ENCODE results near the gene RREB1. TPM values are rescaled to one million over a fixed set of nuclear protein-coding genes. Genes with fewer than 3 reads are reported as not detected.

RREB1 gene
- total RNA-seq, 2 donors from 2014 or later: 16.0 to 16.4 TPM

DNA sequence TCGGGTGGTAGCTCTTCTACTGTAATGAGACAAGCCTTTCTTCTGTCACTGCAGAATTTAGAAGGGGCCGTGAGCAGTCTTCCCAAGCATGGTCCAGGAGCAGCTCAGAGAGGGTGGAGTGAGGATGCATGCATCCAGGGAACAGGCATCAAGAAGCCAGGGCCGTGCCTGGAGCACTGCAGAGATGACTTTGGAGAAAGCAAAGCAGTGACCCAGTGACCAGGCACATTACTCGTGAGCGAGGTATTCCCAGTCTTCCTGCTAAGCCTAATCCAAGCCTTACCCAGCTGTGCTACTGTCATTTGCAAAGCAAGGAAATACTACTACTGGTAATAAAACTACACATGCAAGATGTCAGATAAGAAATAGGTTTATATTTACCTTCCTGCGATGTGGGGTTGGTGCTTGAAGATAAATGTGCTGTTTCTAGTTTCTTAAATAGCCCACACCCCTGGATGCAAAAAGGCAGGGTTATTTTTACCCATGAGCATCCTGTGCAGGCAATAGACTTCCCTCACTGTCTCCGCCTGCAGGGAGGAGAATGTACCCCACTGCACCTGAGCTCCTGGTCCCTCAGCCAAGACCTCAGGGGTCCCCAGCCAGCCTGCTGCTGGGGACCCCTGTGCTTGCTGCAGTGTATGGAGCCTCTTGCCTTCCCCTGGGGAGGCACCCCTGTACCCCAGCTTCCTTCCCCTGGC lies 142.3 kb downstream of the RREB1 start:
- no peaks in the 10 kb centered on the region for H3K4me1 Mint-ChIP-seq (ENCODE audit: low read depth)
- peaks cover 2% of the 10 kb centered on the region in 2 donors for H3K36me3 Mint-ChIP-seq (ENCODE audit: insufficient read depth in 2 of 2)
- ATAC-seq (replicated peaks in 1 of 2): no peak
- no peaks in the 10 kb centered on the region for H3K27me3 Mint-ChIP-seq (ENCODE audit: low read depth)
- no peak for DNase-seq
- no peaks in the 10 kb centered on the region for H3K9me3 Mint-ChIP-seq
- no peak overlapping the region for H3K27ac Mint-ChIP-seq
- H3K4me3 Mint-ChIP-seq: no peak overlapping the region

- ATAC-seq (replicated peaks in 1 of 2): no peak
- H3K4me1 Mint-ChIP-seq (ENCODE audit: low read depth): no peaks in the 10 kb centered on the region
- H3K27ac Mint-ChIP-seq: no peak overlapping the region
- H3K4me3 Mint-ChIP-seq: no peak overlapping the region
- peaks cover 2 to 7% of the 10 kb centered on the region in 2 donors for H3K36me3 Mint-ChIP-seq (ENCODE audit: insufficient read depth in 2 of 2)
- H3K27me3 Mint-ChIP-seq (ENCODE audit: low read depth): no peaks in the 10 kb centered on the region
- DNase-seq: no peak
- no peaks in the 10 kb centered on the region for H3K9me3 Mint-ChIP-seq
These were observed 143.1 kb downstream of the RREB1 start for GRCh38 chr6:7250812-7251211.

DNA sequence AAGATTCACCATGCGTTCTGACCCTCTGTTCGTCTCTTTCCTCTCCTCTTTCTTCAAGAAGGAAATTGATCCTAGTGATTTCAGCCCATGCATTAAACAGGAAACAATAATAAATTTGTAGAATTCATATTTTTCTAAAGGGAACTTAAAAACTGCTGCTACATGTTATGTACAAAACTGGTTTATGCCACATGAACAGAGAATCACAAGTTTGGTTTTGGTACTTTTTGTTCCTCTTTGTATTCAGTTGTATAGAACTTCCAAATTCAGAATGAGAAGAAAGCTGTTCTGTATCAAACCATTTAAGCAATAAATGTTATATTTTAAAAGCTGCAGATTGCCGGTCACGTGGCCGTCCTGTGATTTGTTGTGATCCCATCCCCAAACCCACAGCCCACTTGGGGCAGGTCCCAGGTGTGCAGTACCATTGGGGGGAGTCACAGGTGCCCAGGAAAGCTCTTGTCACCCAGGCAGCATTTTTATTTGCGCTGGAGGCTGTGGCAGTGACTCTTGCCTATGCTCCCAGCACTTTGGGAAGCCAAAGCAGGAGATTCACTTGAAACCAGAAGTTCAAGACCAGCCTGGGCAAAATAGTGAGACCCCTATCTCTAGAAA lies 144.0 kb downstream of the RREB1 start:
- Mint-ChIP-seq H3K27me3 (ENCODE audit: low read depth) (no peaks in the 10 kb centered on the region), H3K36me3 (ENCODE audit: insufficient read depth in 2 of 2) (peaks cover 5 to 9% of the 10 kb centered on the region in 2 donors), H3K4me1 (ENCODE audit: low read depth) (no peaks in the 10 kb centered on the region), H3K27ac (no peak overlapping the region), H3K9me3 (no peaks in the 10 kb centered on the region), H3K4me3 (no peak overlapping the region)
- ATAC-seq (replicated peaks in 1 of 2) (no peak), DNase-seq (no peak)

- H3K9me3 Mint-ChIP-seq: no peaks in the 10 kb centered on the region
- H3K4me1 Mint-ChIP-seq (ENCODE audit: low read depth): no peaks in the 10 kb centered on the region
- H3K4me3 Mint-ChIP-seq: no peak overlapping the region
- DNase-seq (no peak), ATAC-seq (replicated peaks in 1 of 2) (no peak)
- H3K27ac Mint-ChIP-seq: no peak overlapping the region
- H3K36me3 Mint-ChIP-seq (ENCODE audit: insufficient read depth in 2 of 2): peaks cover 5 to 9% of the 10 kb centered on the region in 2 donors
- H3K27me3 Mint-ChIP-seq (ENCODE audit: low read depth): no peaks in the 10 kb centered on the region
These were observed 144.6 kb downstream of the RREB1 start for GRCh38 chr6:7252390-7252789.

DNA sequence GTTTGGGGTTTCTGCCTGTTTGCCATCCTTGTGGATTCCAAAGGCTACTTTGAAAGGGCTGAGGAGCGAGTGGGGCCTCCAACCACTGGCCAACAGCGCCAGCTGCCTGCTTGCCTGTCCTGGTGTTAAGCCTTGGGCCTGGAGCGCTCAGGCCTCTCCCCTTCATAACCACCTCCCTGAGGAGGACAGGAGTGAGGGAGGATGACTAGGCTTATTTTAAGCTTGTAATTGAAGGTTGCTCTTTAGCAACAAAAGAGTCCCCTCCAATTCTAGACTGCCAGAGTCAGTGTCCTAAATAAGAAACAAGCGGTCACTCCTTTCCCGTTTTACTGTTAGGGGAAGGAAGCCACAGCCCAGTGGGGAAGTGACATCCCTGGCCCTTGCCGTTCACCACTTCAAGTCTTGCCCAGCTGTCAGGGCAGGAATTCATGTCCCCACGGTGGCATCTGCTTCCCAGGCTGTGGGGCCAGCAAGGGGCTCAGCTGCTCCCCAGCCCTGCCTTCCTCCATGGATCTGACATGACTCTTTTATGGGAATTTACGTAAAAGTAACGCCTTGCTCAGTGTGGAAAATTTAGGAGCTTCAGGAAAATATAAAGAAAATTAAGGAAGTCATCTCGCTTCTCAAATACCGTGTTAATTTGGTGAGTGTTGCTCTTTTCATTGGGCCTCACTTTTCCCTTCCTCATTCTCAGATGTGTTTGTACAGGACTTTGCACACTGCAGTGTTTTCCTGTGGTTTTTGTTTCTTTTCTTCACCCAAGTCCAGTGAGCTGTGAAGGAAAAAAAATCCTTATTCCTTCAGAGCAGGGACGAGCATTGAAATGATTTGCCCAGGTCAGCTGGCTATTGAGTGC lies 147.4 kb downstream of the RREB1 start:
- Mint-ChIP-seq H3K27ac (no peak overlapping the region), H3K9me3 (no peaks in the 10 kb centered on the region), H3K36me3 (ENCODE audit: insufficient read depth in 2 of 2) (peaks cover 5 to 7% of the 10 kb centered on the region in 2 donors), H3K27me3 (ENCODE audit: low read depth) (peaks cover 15% of the 10 kb centered on the region), H3K4me1 (ENCODE audit: low read depth) (no peaks in the 10 kb centered on the region), H3K4me3 (no peak overlapping the region)
- no peak for DNase-seq
- ATAC-seq (replicated peaks in 1 of 2): no peak

- peaks cover 22% of the 10 kb centered on the region for H3K27me3 Mint-ChIP-seq (ENCODE audit: low read depth)
- H3K27ac Mint-ChIP-seq: no peak overlapping the region
- H3K9me3 Mint-ChIP-seq: no peaks in the 10 kb centered on the region
- H3K4me3 Mint-ChIP-seq: no peak overlapping the region
- peaks cover 7% of the 10 kb centered on the region for H3K4me1 Mint-ChIP-seq (ENCODE audit: low read depth)
- H3K36me3 Mint-ChIP-seq (ENCODE audit: insufficient read depth in 2 of 2): peaks cover 5 to 7% of the 10 kb centered on the region in 2 donors
- no peak for DNase-seq
- ATAC-seq (replicated peaks in 1 of 2): no peak
These were observed 148.2 kb downstream of the RREB1 start for GRCh38 chr6:7255918-7256317.

- Mint-ChIP-seq H3K36me3 (ENCODE audit: insufficient read depth in 2 of 2) (peaks cover 5 to 7% of the 10 kb centered on the region in 2 donors), H3K9me3 (no peaks in the 10 kb centered on the region), H3K27me3 (ENCODE audit: low read depth) (peaks cover 24% of the 10 kb centered on the region), H3K4me1 (ENCODE audit: low read depth) (peaks cover 15% of the 10 kb centered on the region), H3K4me3 (no peak overlapping the region), H3K27ac (no peak overlapping the region)
- DNase-seq: no peak
- ATAC-seq (replicated peaks in 1 of 2): no peak
These were observed 149.0 kb downstream of the RREB1 start for GRCh38 chr6:7256785-7257184.

GRCh38 chr6:7257521-7258230 lies 149.9 kb downstream of the RREB1 start:
- Mint-ChIP-seq H3K27me3 (ENCODE audit: low read depth) (peaks cover 31% of the 10 kb centered on the region), H3K36me3 (ENCODE audit: insufficient read depth in 2 of 2) (peaks cover 5 to 7% of the 10 kb centered on the region in 2 donors), H3K9me3 (no peaks in the 10 kb centered on the region), H3K4me1 (ENCODE audit: low read depth) (peaks cover 18% of the 10 kb centered on the region), H3K27ac (no peak overlapping the region), H3K4me3 (no peak overlapping the region)
- ATAC-seq (replicated peaks in 1 of 2) (no peak), DNase-seq (no peak)

GRCh38 chr6:7258231-7258763 lies 150.5 kb downstream of the RREB1 start:
- DNase-seq: no peak
- peaks cover 18% of the 10 kb centered on the region for H3K4me1 Mint-ChIP-seq (ENCODE audit: low read depth)
- H3K27me3 Mint-ChIP-seq (ENCODE audit: low read depth): peaks cover 31% of the 10 kb centered on the region
- H3K4me3 Mint-ChIP-seq: no peak overlapping the region
- no peaks in the 10 kb centered on the region for H3K9me3 Mint-ChIP-seq
- H3K27ac Mint-ChIP-seq: no peak overlapping the region
- ATAC-seq (replicated peaks in 1 of 2): no peak
- peaks cover 5 to 7% of the 10 kb centered on the region in 2 donors for H3K36me3 Mint-ChIP-seq (ENCODE audit: insufficient read depth in 2 of 2)

DNA sequence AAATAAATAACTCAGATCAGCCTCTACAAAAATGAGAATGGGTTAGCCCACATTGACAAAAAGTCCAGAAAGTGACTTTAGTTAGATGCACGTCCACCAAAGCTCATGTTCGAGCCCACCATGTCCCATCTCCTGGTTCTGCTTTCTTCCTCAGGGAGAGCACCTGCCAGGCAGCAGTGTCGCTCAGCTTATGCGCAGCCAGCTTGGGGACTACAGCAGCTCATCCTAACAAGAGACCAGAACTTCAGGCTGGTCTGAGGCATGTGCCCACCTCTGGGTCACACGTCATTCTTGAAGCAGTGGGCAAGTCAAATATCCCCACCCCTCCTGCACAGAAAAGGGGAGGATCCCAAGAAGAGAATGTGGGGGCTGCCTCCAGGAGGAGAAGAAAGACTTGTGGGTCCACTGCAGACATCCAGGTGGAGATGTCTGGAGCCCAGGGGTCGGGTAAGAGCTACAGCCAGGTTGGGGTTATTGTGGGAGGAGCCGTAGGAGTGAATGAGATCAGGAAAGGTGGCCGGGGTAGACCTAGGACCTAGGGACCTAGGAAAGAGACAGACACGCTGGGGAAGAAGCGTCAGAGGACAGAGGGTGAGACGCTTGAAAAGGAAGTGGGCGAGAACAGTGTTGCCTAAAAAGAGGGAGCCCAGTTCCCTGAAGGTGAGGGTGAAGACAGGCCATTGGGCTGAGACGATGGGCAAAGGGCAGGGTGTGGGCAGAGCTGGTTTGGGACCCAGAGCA lies 152.7 kb downstream of the RREB1 start:
- H3K4me1 Mint-ChIP-seq (ENCODE audit: low read depth): peaks cover 18% of the 10 kb centered on the region
- no peak overlapping the region for H3K27ac Mint-ChIP-seq
- DNase-seq: no peak
- no peaks in the 10 kb centered on the region for H3K9me3 Mint-ChIP-seq
- ATAC-seq (replicated peaks in 1 of 2): peak; percentile 6 to 20
- peaks cover 31% of the 10 kb centered on the region for H3K27me3 Mint-ChIP-seq (ENCODE audit: low read depth)
- peak overlapping the region; percentile 72 to 90 for H3K4me3 Mint-ChIP-seq
- peaks cover 2 to 3% of the 10 kb centered on the region in 2 donors for H3K36me3 Mint-ChIP-seq (ENCODE audit: insufficient read depth in 2 of 2)

- peak overlapping the region; percentile 72 to 90 for H3K4me3 Mint-ChIP-seq
- peaks cover 2% of the 10 kb centered on the region in 2 donors for H3K36me3 Mint-ChIP-seq (ENCODE audit: insufficient read depth in 2 of 2)
- DNase-seq: peak; percentile 43 to 51
These were observed 153.5 kb downstream of the RREB1 start for GRCh38 chr6:7261032-7261841.

More at GRCh38 chr6:7261032-7261841, 153.5 kb downstream of the RREB1 start:
- Mint-ChIP-seq H3K27me3 (ENCODE audit: low read depth) (peaks cover 31% of the 10 kb centered on the region), H3K4me1 (ENCODE audit: low read depth) (peaks cover 18% of the 10 kb centered on the region), H3K27ac (no peak overlapping the region), H3K9me3 (no peaks in the 10 kb centered on the region)
- peak; percentile 80 to 84 for ATAC-seq (replicated peaks in 1 of 2)

Data from activated T-cell treated with anti-CD3 and anti-CD28 coated beads, Interleukin-2, amount 50 U/mL, for 72 hours (primary cell).